CD4-positive, alpha-beta T cell treated with Interferon alpha-2 for 1 hour (primary cell): ENCODE results near the gene UBXN1.
A peak's percentile ranks its signal among the peaks of the same experiment; 100 is the strongest.

Experiments
- DNase-seq, 2 donors: peaks; one replicate each; pipeline ENCODE4 v3.0.0-alpha.2; 2020 to 2022

UBXN1 gene

GRCh38 chr11:62632492-62632891, 46.4 kb downstream of the UBXN1 start:
- DNase-seq = no peak

- peak in 1 of 2 donors; percentile 29 for DNase-seq
Observed at GRCh38 chr11:62627713-62628112, 51.2 kb downstream of the UBXN1 start.
